IPS-15b (cell line): ENCODE measurements around the gene TRAFD1.

Experiments
- H3K27me3 ChIP-seq: one replicate; pipeline ENCODE4 v1.6.1; 2013; ENCODE audit warnings: low read length; ENCODE audit not compliant: control insufficient read depth, insufficient read depth
- H3K36me3 ChIP-seq: one replicate; pipeline ENCODE4 v1.6.1; 2013; ENCODE audit warnings: low read length; ENCODE audit not compliant: control insufficient read depth, insufficient read depth
- H3K4me1 ChIP-seq: one replicate; pipeline ENCODE4 v1.6.1; 2013; ENCODE audit warnings: mild to moderate bottlenecking, low read length; ENCODE audit not compliant: control insufficient read depth, insufficient read depth
- H3K4me3 ChIP-seq: one replicate; pipeline ENCODE4 v1.5.1; 2013; ENCODE audit warnings: low read depth, low read length
- H3K9ac ChIP-seq: one replicate; pipeline ENCODE4 v1.6.1; 2013; ENCODE audit warnings: low read depth, mild to moderate bottlenecking, low read length
- H3K9me3 ChIP-seq: one replicate; pipeline ENCODE4 v1.6.1; 2013; ENCODE audit warnings: mild to moderate bottlenecking, low read length; ENCODE audit not compliant: control insufficient read depth, insufficient read depth

TRAFD1 gene

DNA sequence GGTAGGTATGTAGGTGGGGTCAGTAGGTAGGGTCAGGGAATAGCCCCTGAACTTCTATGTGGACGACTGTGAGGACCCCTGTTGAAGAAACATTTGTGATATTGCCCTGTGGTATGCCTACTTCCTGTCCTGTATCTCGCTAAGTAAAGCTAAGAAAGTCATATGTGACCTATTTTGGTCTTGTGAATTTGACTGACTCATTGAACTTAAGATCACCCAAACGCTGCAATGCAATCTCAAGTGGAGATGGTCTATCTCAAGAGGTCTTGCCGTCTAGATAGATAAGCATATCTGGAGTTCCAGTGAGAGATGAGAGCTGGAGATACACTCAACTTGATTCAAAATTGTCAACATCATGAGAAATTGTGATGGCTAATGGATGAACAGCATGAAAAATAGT lies 73.8 kb downstream of the TRAFD1 start:
- H3K9ac ChIP-seq = no peak overlapping the region
- no peaks in the 10 kb centered on the region for H3K4me1 ChIP-seq
- H3K4me3 ChIP-seq = no peak overlapping the region
- H3K36me3 ChIP-seq = peaks cover 9% of the 10 kb centered on the region
- H3K27me3 ChIP-seq = no peaks in the 10 kb centered on the region
- H3K9me3 ChIP-seq = no peaks in the 10 kb centered on the region
